Fibroblast of lung (primary cell): ENCODE results near the gene SH3PXD2A.

Experiments used
- EZH2 ChIP-seq: IDR thresholded peaks from 2 replicates; pipeline ENCODE4 v1.5.1; 2012; ENCODE audit warnings: low read length, control low read depth, mild to moderate bottlenecking; ENCODE audit errors: missing control alignments
- TF ChIP-seq, protein P1 (sequence below), 2 donors: IDR thresholded peaks in 1 of 2; conservative IDR thresholded peaks in 1 of 2; 1 replicate in 1 of 2; 2 replicates in 1 of 2; pipeline ENCODE4 v1.5.1; 2011 to 2012; ENCODE audit warnings: low read length in 2 of 2, control low read depth in 1 of 2, inconsistent platforms in 1 of 2, low read depth in 1 of 2, mild to moderate bottlenecking in 1 of 2

DNA sequence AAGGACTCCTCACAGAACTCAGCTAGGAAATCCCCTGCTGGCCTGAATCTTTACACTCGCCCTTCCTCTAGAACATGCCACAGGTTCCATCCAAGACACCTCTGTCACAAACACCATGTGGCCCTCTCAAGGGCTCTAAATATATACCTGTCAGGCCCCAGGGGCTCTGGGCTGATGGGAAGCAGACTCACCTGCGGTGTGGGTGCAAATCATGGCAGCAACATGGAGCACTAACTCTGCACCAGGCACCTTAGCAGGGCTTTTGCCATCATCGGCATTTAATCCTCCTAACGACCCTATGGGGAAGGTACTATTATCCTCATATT lies 17.3 kb downstream of the SH3PXD2A start:
- no peak for TF ChIP-seq EZH2
- TF ChIP-seq, protein P1, sequence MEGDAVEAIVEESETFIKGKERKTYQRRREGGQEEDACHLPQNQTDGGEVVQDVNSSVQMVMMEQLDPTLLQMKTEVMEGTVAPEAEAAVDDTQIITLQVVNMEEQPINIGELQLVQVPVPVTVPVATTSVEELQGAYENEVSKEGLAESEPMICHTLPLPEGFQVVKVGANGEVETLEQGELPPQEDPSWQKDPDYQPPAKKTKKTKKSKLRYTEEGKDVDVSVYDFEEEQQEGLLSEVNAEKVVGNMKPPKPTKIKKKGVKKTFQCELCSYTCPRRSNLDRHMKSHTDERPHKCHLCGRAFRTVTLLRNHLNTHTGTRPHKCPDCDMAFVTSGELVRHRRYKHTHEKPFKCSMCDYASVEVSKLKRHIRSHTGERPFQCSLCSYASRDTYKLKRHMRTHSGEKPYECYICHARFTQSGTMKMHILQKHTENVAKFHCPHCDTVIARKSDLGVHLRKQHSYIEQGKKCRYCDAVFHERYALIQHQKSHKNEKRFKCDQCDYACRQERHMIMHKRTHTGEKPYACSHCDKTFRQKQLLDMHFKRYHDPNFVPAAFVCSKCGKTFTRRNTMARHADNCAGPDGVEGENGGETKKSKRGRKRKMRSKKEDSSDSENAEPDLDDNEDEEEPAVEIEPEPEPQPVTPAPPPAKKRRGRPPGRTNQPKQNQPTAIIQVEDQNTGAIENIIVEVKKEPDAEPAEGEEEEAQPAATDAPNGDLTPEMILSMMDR (conservative IDR thresholded peaks at IDR 0.05 in 1 of 2, IDR thresholded peaks at IDR 0.05 in 1 of 2; ENCODE audit: low read depth in 1 of 2, low read length in 2 of 2), result no peak
